Activated T-helper 9 cell treated with anti-CD3 and anti-CD28 coated beads, Interleukin-2, amount 50 U/mL, for 16 hours (primary cell): Measurements from ENCODE around the gene GATA2.

Experiments
- DNase-seq: peaks from one replicate; pipeline ENCODE4 v3.0.0-alpha.2; 2020; ENCODE audit warnings: low read depth

The GATA2 gene

DNA sequence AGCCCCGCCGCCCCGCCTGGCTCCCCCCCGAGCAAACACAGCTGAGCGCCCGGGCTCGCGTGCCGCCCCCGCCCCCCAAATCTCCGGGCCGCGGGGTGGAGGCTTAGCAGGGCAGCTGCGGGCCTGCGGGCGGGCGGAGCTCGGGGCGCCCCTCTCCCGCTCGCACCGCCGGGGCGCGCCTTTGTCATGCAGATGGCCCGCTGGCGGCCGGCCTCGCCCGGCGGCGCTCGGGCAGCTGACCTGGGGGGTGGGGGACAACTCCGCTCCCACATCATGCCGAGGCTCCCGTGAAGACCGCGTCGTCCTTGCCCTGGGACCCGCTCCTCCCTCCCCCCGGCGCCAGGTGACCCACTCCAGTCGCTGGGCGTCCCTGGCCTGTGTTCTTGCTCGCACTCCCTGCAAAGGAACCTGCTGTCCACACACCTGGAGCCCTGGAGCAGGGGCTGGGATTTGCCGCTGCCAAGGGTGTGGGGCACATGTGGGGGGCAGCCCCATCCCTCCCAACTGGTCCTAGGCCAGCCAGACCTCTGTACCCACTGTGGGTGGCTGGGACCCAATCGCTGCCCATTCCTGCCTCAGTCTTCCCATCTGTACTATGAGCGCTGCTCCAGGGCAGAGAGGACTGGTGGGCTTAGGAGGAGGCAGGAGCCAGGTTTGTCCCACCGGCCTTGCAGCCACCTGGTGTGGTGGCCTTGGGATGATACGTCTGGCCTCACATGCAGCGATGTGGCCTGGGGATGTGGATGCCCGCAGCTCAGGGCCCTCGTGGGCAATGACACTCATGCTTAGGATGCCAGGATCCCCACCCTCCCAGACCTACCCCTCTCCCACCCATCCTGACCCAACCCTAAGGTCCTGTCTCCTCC lies 59.8 kb downstream of the GATA2 start:
- DNase-seq = no peak

DNA sequence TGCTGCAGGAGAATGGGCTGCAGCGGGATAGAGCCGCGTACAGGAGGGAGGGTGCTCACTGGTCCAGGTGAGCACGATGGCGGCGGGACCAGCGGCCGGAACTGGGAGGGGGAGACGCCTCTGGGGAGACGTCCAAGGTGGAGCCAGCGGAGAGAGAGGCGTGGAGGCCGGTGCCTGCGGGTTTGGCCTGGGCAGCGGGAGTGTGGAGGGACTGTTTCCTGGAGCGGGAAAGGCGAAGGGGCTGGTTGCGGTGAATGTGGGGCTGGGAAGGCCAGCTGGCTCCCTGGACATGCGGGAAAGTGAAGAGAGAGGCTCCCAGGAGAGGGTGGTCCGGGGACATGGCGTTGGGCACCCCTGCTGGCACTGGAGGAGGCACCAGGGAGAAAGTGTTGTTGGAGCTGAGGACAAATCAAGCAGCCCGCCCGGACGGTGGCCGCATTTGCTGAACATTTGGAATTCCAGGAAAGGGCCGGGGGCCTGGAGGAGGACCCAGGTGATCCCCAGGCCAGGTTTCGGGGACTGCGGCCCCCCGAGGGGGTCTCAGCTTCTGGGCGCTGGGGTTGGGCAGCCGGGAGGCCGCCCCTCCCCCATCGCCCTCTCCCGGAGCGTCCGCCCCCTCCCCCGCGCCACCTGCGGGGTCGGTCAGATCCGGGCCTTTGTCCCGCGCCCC lies 60.6 kb downstream of the GATA2 start:
- DNase-seq = no peak

DNA sequence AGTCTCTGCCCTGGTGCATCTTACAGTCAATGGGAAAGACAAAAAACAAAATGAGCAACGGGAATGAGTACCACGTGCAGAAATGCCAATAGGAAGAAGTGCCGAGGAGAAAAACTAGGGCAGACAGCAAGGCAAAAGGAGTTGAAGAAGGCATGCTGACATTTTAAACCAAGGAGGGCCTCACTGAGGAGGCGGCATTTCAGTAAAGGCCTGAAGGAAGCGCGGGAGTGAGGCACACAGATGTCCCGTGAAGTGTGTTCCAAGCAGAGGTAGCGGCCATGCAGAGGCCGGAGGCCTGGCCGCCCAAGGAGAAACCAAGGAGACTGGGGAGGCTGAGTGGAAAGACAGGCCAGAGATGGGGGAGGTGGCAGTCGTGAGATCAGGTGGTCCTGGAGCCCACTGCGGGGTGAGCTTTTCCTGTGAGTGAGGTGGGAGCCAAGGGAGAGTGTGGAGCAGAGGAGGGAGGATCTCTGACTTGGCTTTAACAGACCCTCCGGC lies 61.1 kb downstream of the GATA2 start:
- no peak for DNase-seq

DNA sequence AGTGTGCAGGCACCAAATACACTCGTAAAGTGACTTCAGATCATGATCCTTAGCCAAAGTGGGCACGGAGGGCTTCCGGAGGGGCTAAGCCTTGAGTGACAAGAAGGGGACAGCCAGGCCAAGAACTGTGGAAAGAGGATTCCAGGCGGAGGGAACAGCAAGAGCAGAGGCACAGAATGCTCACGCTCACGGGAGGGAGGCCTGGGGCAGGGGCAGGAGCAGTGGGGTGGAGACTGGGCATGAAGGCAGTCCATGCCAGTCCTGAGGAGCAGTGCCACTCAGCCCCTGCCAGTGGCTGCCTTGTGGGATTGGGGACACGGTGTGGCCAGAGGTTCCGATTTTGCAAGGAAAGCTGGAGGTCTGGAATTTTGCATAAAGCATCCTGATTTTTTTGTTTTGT lies 62.3 kb downstream of the GATA2 start:
- no peak for DNase-seq

DNA sequence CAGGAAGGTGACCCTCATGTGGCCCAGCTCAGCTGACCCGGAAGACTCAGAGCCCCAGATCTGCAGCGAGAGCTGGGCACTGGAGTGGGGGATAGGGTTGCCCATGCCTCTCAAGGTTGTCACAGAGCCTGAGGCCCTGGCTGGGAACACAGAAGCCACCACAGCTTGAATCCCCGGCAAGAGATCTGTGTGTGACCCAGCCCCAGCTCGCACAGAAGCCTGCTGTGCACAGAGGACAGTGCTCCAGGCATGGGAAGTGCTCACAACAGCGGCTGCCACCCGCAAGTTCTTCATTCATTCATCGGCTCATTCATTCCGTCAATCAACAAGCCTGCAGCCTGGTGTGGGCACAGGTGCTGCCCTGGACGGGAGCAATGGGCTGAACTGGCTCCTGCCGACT lies 62.7 kb downstream of the GATA2 start:
- DNase-seq = no peak

DNA sequence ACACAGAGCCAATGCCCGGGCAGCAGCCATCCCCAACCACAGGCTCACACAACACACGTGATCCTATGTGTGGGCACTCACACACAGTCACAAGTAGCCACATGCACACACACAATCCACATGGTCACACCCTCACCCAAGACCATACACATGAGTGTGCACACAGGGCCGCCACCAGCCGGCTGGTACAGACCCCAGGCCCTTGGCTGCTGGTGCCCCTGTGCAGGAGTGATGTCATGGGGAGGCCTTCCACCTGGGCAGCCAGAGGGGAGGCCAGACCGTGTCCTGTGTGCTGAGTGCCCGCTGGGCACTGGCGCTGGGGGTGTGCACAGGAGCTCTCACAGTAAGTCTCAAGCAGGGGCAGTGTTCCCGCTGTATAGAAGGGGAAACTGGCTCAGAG lies 63.2 kb downstream of the GATA2 start:
- DNase-seq = no peak
